ENCODE results near the gene CEACAM21.

The CEACAM21 gene

GRCh38 chr19:41624937-41625336, 49.0 kb downstream of the CEACAM21 start:
- TF ChIP-seq POLR2AphosphoS5 (IDR thresholded peaks at IDR 0.05; ENCODE audit: low read depth, low read length) (no peak), POLR2A (IDR thresholded peaks at IDR 0.05; ENCODE audit: low read depth, low read length) (no peak), TAF1 (IDR thresholded peaks at IDR 0.05; ENCODE audit: borderline replicate concordance, low read depth, low read length) (no peak)
- FAIRE-seq (no peak), DNase-seq (ENCODE audit: insufficient read length) (no peak)

- FAIRE-seq (no peak), DNase-seq (ENCODE audit: insufficient read length) (no peak)
- no peak for TF ChIP-seq POLR2AphosphoS5 (IDR thresholded peaks at IDR 0.05; ENCODE audit: low read depth, low read length)
- TF ChIP-seq POLR2A (IDR thresholded peaks at IDR 0.05; ENCODE audit: low read depth, low read length) = no peak
Measured at GRCh38 chr19:41626278-41626677, 50.3 kb downstream of the CEACAM21 start.

- TF ChIP-seq POLR2AphosphoS5 (IDR thresholded peaks at IDR 0.05; ENCODE audit: low read depth, low read length) (no peak), TAF1 (IDR thresholded peaks at IDR 0.05; ENCODE audit: borderline replicate concordance, low read depth, low read length) (no peak), POLR2A (IDR thresholded peaks at IDR 0.05; ENCODE audit: low read depth, low read length) (no peak)
- no peak for DNase-seq (ENCODE audit: insufficient read length)
- no peak for FAIRE-seq
Measured at GRCh38 chr19:41626877-41627276, 50.9 kb downstream of the CEACAM21 start, which contains the start of gene CEACAM4. TSS of gene CEACAM4 (minus strand) at chr19:41627074. CDS start at chr19:41626963, 111 bp downstream.

GRCh38 chr19:41627966-41628675, 52.2 kb downstream of the CEACAM21 start:
- FAIRE-seq (no peak), DNase-seq (ENCODE audit: insufficient read length) (no peak)
- TF ChIP-seq POLR2AphosphoS5 (IDR thresholded peaks at IDR 0.05; ENCODE audit: low read depth, low read length) = no peak
- TF ChIP-seq POLR2A (IDR thresholded peaks at IDR 0.05; ENCODE audit: low read depth, low read length) = no peak
- TF ChIP-seq TAF1 (IDR thresholded peaks at IDR 0.05; ENCODE audit: borderline replicate concordance, low read depth, low read length) = no peak

Measured in GM12892 (cell line).